Measurements from ENCODE around the gene HIVEP3. TPM values are rescaled to one million over a fixed set of nuclear protein-coding genes. Genes with fewer than 3 reads are reported as not detected.

The HIVEP3 gene
- total RNA-seq, 1 experiment from 2014 or later = 0.55 TPM

DNA sequence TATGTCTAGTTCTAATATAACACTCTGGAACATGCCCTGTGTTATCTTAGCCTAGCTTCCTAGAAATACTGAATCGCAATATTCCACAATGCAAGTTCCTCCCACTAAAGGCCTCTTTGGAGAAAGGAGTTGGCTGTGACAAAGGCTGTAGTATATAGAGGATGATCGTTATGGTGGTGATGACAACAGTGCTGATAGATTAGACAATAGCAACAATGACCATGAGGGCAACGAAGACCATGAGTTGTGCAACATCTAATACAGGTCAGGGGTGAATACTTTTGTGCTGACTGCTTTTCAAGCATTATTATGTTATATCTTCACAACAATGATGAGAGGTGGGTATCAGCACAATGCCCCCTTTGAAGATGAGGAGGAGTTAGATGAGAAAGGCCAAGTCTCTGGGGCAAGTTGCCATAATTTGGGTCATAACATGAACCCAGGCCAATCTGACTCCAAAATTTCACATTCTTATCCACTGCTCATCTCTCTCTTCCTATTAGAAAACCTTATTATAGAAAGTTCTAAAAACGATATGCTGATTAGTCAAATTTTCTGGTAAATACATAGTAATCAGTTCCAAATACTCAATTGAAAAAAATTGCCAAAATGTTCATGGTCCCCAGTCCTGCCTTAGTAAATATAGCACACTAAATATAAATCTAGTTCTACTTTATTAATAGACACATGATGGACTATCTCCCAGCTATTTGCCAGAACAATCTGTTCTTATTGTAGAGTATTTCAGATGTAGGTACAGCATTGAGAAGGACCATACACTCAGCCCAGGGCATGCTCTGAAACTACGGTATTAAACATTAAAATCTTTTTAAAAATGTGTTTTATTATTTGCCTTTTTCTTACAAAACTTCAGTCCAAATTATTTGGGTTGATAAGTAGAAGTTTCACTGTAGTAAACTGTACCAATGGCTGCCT lies 37.5 kb downstream of the HIVEP3 start (continued):
- TF ChIP-seq, protein P1, sequence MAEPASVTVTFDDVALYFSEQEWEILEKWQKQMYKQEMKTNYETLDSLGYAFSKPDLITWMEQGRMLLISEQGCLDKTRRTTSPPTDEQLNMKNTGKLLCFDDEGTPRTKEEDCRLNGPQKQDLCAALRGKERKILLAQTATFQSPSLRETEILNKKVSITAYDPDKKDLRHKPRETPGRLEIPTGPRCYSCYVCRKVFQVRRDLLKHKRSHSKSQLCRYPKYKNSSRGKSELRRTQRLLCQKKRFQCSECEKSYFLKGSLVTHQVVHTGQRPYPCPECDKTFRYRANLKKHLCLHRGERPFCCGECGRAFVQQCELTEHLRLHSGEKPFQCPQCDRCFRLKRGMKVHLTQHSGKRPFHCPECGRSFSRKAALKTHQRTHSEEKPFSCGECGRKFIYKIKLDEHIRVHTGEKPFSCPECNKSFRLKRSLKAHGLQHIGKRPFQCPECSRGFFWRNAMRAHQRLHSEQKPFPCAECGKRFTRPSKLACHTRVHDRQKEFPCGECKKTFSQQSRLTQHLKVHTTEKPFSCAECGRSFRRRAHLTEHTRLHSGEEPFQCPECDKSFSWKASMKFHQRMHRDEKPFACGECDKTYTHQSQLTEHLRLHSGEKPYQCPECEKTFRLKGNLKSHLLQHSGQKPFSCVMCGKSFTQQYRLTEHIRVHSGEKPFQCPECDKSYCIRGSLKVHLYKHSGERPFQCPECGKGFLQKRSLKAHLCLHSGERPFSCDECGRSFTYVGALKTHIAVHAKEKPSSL (CRISPR knock-in tag; conservative IDR thresholded peaks at IDR 0.05) = no peak
- TF ChIP-seq OVOL2 (CRISPR knock-in tag; IDR thresholded peaks at IDR 0.05; ENCODE audit: borderline replicate concordance) = no peak

DNA sequence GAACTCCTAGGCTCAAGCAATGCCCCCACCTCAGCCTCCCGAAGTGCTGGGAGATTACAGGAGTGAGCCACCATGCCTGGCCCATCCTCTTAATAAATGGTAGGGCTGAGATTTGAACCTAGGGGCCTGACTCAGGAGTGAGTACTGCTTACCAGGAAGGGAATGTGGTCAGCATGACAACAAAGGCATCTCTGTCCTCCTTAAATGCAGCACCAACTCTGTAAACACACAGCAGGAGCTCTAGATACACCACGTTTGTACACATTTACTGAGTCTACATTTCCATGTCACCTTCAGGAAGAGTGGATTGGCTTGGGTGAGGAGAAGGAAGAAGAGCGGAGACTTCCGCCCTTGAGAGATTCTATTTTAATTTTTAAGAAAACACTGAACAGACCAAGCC lies 38.5 kb downstream of the HIVEP3 start:
- Mint-ChIP-seq H3K27me3 (ENCODE audit: low read depth) (no peaks in the 10 kb centered on the region), H3K36me3 (no peaks in the 10 kb centered on the region), H3K9me3 (no peaks in the 10 kb centered on the region), H3K4me3 (no peak overlapping the region), H3K4me1 (peaks cover 36% of the 10 kb centered on the region), H3K27ac (no peak overlapping the region)
- no peak for ATAC-seq
- POLR2A ChIA-PET = no interaction called here
- TF ChIP-seq NFE2L1 (CRISPR knock-in tag; IDR thresholded peaks at IDR 0.05) (no peak), ESRRA (CRISPR knock-in tag; IDR thresholded peaks at IDR 0.05; ENCODE audit: borderline replicate concordance) (no peak), ZNF263 (CRISPR knock-in tag; IDR thresholded peaks at IDR 0.05; ENCODE audit: low read depth) (no peak), JUN (CRISPR knock-in tag; IDR thresholded peaks at IDR 0.05) (no peak), MYBL2 (CRISPR knock-in tag; IDR thresholded peaks at IDR 0.05) (no peak), RELA (CRISPR knock-in tag; IDR thresholded peaks at IDR 0.05; ENCODE audit: borderline replicate concordance) (no peak), RORB (CRISPR knock-in tag; IDR thresholded peaks at IDR 0.05) (no peak)
- TF ChIP-seq, protein P2, sequence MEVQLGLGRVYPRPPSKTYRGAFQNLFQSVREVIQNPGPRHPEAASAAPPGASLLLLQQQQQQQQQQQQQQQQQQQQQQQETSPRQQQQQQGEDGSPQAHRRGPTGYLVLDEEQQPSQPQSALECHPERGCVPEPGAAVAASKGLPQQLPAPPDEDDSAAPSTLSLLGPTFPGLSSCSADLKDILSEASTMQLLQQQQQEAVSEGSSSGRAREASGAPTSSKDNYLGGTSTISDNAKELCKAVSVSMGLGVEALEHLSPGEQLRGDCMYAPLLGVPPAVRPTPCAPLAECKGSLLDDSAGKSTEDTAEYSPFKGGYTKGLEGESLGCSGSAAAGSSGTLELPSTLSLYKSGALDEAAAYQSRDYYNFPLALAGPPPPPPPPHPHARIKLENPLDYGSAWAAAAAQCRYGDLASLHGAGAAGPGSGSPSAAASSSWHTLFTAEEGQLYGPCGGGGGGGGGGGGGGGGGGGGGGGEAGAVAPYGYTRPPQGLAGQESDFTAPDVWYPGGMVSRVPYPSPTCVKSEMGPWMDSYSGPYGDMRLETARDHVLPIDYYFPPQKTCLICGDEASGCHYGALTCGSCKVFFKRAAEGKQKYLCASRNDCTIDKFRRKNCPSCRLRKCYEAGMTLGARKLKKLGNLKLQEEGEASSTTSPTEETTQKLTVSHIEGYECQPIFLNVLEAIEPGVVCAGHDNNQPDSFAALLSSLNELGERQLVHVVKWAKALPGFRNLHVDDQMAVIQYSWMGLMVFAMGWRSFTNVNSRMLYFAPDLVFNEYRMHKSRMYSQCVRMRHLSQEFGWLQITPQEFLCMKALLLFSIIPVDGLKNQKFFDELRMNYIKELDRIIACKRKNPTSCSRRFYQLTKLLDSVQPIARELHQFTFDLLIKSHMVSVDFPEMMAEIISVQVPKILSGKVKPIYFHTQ (CRISPR knock-in tag; IDR thresholded peaks at IDR 0.05) = no peak
- TF ChIP-seq, protein P3, sequence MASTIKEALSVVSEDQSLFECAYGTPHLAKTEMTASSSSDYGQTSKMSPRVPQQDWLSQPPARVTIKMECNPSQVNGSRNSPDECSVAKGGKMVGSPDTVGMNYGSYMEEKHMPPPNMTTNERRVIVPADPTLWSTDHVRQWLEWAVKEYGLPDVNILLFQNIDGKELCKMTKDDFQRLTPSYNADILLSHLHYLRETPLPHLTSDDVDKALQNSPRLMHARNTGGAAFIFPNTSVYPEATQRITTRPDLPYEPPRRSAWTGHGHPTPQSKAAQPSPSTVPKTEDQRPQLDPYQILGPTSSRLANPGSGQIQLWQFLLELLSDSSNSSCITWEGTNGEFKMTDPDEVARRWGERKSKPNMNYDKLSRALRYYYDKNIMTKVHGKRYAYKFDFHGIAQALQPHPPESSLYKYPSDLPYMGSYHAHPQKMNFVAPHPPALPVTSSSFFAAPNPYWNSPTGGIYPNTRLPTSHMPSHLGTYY (CRISPR knock-in tag; IDR thresholded peaks at IDR 0.05) = no peak
- TF ChIP-seq, protein P4, sequence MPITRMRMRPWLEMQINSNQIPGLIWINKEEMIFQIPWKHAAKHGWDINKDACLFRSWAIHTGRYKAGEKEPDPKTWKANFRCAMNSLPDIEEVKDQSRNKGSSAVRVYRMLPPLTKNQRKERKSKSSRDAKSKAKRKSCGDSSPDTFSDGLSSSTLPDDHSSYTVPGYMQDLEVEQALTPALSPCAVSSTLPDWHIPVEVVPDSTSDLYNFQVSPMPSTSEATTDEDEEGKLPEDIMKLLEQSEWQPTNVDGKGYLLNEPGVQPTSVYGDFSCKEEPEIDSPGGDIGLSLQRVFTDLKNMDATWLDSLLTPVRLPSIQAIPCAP (CRISPR knock-in tag; IDR thresholded peaks at IDR 0.05) = no peak
- TF ChIP-seq, protein P5, sequence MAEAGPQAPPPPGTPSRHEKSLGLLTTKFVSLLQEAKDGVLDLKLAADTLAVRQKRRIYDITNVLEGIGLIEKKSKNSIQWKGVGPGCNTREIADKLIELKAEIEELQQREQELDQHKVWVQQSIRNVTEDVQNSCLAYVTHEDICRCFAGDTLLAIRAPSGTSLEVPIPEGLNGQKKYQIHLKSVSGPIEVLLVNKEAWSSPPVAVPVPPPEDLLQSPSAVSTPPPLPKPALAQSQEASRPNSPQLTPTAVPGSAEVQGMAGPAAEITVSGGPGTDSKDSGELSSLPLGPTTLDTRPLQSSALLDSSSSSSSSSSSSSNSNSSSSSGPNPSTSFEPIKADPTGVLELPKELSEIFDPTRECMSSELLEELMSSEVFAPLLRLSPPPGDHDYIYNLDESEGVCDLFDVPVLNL (CRISPR knock-in tag; IDR thresholded peaks at IDR 0.05; ENCODE audit: borderline replicate concordance, low read depth) = no peak
- CTCF ChIA-PET = no interaction called here
- no peak for DNase-seq (ENCODE audit: low spot score)

DNA sequence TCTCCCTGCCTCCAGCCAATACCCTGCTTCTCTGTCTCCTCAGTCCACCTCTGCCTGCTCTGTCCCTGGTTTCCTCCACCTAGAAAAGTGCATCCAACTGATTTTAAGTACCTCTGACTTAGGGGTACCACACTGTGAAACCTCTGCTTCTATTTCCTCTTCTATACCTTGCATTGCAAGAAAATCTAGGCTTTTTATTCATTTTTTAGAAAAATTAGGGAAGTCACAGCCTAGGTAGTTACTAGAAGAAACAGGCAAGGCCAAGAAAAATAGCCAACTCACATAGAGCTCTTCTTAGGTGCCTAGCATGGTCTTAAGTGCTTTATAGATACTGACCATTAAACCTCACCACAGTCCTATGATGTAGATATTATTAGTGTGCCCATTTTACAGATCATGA lies 39.1 kb downstream of the HIVEP3 start:
- Mint-ChIP-seq H3K9me3 (no peaks in the 10 kb centered on the region), H3K4me3 (no peak overlapping the region), H3K27me3 (ENCODE audit: low read depth) (no peaks in the 10 kb centered on the region), H3K36me3 (no peaks in the 10 kb centered on the region), H3K4me1 (peaks cover 38% of the 10 kb centered on the region), H3K27ac (no peak overlapping the region)
- DNase-seq (ENCODE audit: low spot score) (no peak), ATAC-seq (no peak)
- POLR2A ChIA-PET = no interaction called here
- CTCF ChIA-PET = no interaction called here
- no peak for TF ChIP-seq NR2C2 (CRISPR knock-in tag; IDR thresholded peaks at IDR 0.05)
- TF ChIP-seq, protein P2 (CRISPR knock-in tag; IDR thresholded peaks at IDR 0.05) = no peak
- TF ChIP-seq ZNF138 (CRISPR knock-in tag; conservative IDR thresholded peaks at IDR 0.05) = no peak
- TF ChIP-seq NFATC4 (CRISPR knock-in tag; IDR thresholded peaks at IDR 0.05) = no peak
- TF ChIP-seq, protein P6, sequence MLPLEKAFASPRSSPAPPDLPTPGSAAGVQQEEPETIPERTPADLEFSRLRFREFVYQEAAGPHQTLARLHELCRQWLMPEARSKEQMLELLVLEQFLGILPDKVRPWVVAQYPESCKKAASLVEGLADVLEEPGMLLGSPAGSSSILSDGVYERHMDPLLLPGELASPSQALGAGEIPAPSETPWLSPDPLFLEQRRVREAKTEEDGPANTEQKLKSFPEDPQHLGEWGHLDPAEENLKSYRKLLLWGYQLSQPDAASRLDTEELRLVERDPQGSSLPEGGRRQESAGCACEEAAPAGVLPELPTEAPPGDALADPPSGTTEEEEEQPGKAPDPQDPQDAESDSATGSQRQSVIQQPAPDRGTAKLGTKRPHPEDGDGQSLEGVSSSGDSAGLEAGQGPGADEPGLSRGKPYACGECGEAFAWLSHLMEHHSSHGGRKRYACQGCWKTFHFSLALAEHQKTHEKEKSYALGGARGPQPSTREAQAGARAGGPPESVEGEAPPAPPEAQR (CRISPR knock-in tag; IDR thresholded peaks at IDR 0.05) = no peak
- TF ChIP-seq ZNF416 (CRISPR knock-in tag; IDR thresholded peaks at IDR 0.05) = no peak
- TF ChIP-seq ZNF232 (CRISPR knock-in tag; IDR thresholded peaks at IDR 0.05) = no peak

Measured in WTC11 (cell line).